Uterus (tissue), 2 donors: ENCODE data around the gene ATP6V1C2.

ENCODE experiments used
- CTCF ChIP-seq, 4 experiments: fragments of 200-600 bp in 2 of 4; fragments of 450-650 bp in 2 of 4; sonication (generic) in 2 of 4; IDR thresholded peaks; one replicate each; pipeline ENCODE4 v1.5.1; 2016 to 2019; ENCODE audit warnings: antibody characterized with exemption in 4 of 4, mild to moderate bottlenecking in 2 of 4, moderate library complexity in 1 of 4
- POLR2A ChIP-seq, 2 donors: fragments of 450-650 bp; IDR thresholded peaks; one replicate each; pipeline ENCODE4 v1.6.1; 2016; ENCODE audit warnings: antibody characterized with exemption in 2 of 2, mild to moderate bottlenecking in 1 of 2, moderate library complexity in 1 of 2

GRCh38 chr2:10781746-10782145, 60.3 kb downstream of the ATP6V1C2 start:
- TF ChIP-seq POLR2A (IDR thresholded peaks at IDR 0.05) (no peak), CTCF (IDR thresholded peaks at IDR 0.05) (no peak)
